Tibial nerve (tissue), 4 donors: ENCODE measurements around the gene GSN. TPM values are rescaled to one million over a fixed set of nuclear protein-coding genes. Genes with fewer than 3 reads are reported as not detected.

ENCODE experiments used
- DNase-seq, 2 donors: peaks; one replicate each; pipeline ENCODE4 v3.0.0-alpha.2; 2019; ENCODE audit warnings: low spot score in 2 of 2
- H3K27ac ChIP-seq, 4 donors: fragments of 200-600 bp; sonication (generic) in 3 of 4; one replicate each; pipeline ENCODE4 v1.5.1; 2017 to 2019; ENCODE audit warnings: mild to moderate bottlenecking in 1 of 4
- H3K27me3 ChIP-seq, 2 donors: fragments of 200-600 bp; sonication (generic) in 1 of 2; one replicate each; pipeline versions ENCODE4 v1.5.1 to v1.6.0; 2017 to 2019
- H3K36me3 ChIP-seq, 3 donors: fragments of 200-600 bp; sonication (generic); one replicate each; pipeline ENCODE4 v1.5.1; 2018 to 2019
- H3K4me1 ChIP-seq, 4 donors: fragments of 200-600 bp; sonication (generic) in 3 of 4; one replicate each; pipeline ENCODE4 v1.5.1; 2017 to 2019
- H3K4me3 ChIP-seq, 4 donors: fragments of 200-600 bp; sonication (generic) in 3 of 4; one replicate each; pipeline ENCODE4 v1.5.1; 2017 to 2019; ENCODE audit warnings: mild to moderate bottlenecking in 1 of 4, moderate library complexity in 1 of 4
- H3K9me3 ChIP-seq, 4 donors: fragments of 200-600 bp; sonication (generic) in 3 of 4; one replicate each; pipeline ENCODE4 v1.5.1; 2017 to 2019
- CTCF ChIP-seq, 5 experiments: fragments of 200-600 bp in 3 of 5; fragments of 450-650 bp in 2 of 5; sonication (generic) in 3 of 5; IDR thresholded peaks; one replicate each; pipeline ENCODE4 v1.5.1; 2016 to 2019; ENCODE audit warnings: antibody characterized with exemption in 5 of 5, mild to moderate bottlenecking in 3 of 5, moderate library complexity in 2 of 5
- EP300 ChIP-seq, 2 donors: sonication (generic); formaldehyde crosslinking; IDR thresholded peaks; one replicate each; pipeline ENCODE4 v1.6.1; 2017; ENCODE audit warnings: antibody characterized with exemption in 2 of 2, mild to moderate bottlenecking in 1 of 2
- POLR2A ChIP-seq, 2 donors: fragments of 450-650 bp; IDR thresholded peaks; one replicate each; pipeline ENCODE4 v1.6.1; 2017; ENCODE audit warnings: antibody characterized with exemption in 2 of 2, mild to moderate bottlenecking in 2 of 2, moderate library complexity in 2 of 2
- WGBS, 2 donors: methylation state at CpG; one replicate each; pipeline ENCODE4 v1.1.5; 2018; 5-methylcytosine and 5-hydroxymethylcytosine counted together
- total RNA-seq, 4 donors: library from RNA; depleted of rRNA; stranded (reverse); fragments of >200 nt; gene quantifications; one replicate each; pipeline ENCODE4 v1.1.0, GENCODE V29; 2016

Gene GSN
- total RNA-seq, 4 donors from 2014 or later = 1,899 to 6,678 (median 4,539) TPM

GRCh38 chr9:121373011-121373729 is 105.2 kb downstream of the GSN start:
- Histone ChIP-seq H3K36me3 (no peaks in the 10 kb centered on the region), H3K4me1 (peaks cover 0 to 50% (median 16%) of the 10 kb centered on the region in 4 donors), H3K27ac (peak overlapping the region; percentile 28 to 98 (median 76)), H3K9me3 (no peaks in the 10 kb centered on the region), H3K4me3 (no peak overlapping the region), H3K27me3 (no peaks in the 10 kb centered on the region)
- WGBS, 2 donors = 35 to 47% methylated on average over 5 of the region's 5 CpGs
- TF ChIP-seq EP300 (IDR thresholded peaks at IDR 0.05) (peak; percentile 33 to 59), CTCF (IDR thresholded peaks at IDR 0.05) (no peak)
- DNase-seq = no peak

GRCh38 chr9:121376214-121376830 is 108.4 kb downstream of the GSN start:
- WGBS, 2 donors = 79 to 83% methylated on average over 4 of the region's 4 CpGs
- TF ChIP-seq CTCF (IDR thresholded peaks at IDR 0.05) (peak in 4 of 5 experiments; percentile 37 to 64 (median 41)), POLR2A (IDR thresholded peaks at IDR 0.05) (no peak)

GRCh38 chr9:121380846-121381245 is 112.9 kb downstream of the GSN start:
- DNase-seq = no peak
- no peak overlapping the region for H3K4me3 ChIP-seq

More at GRCh38 chr9:121376214-121376830, 108.4 kb downstream of the GSN start:
- H3K27me3 ChIP-seq = no peaks in the 10 kb centered on the region
- H3K27ac ChIP-seq = no peak overlapping the region
- H3K4me1 ChIP-seq = peaks cover 0 to 33% (median 9%) of the 10 kb centered on the region in 4 donors
- no peak for DNase-seq
- no peaks in the 10 kb centered on the region for H3K9me3 ChIP-seq
- no peak overlapping the region for H3K4me3 ChIP-seq
- no peaks in the 10 kb centered on the region for H3K36me3 ChIP-seq

More at GRCh38 chr9:121380846-121381245, 112.9 kb downstream of the GSN start:
- H3K9me3 ChIP-seq = no peaks in the 10 kb centered on the region
- H3K4me1 ChIP-seq = peaks cover 0 to 3% (median 0%) of the 10 kb centered on the region in 4 donors
- H3K27me3 ChIP-seq = no peaks in the 10 kb centered on the region
- no peak overlapping the region for H3K27ac ChIP-seq
- no peaks in the 10 kb centered on the region for H3K36me3 ChIP-seq
- TF ChIP-seq CTCF (IDR thresholded peaks at IDR 0.05) = no peak

Other genes starting within 250 kb of the GSN start
- gene C5, start 217.9 kb upstream of the GSN start, total RNA-seq = 10 to 100 TPM; 18.9 to 33.0 (median 23.2) TPM
- gene CNTRL, start 193.2 kb upstream of the GSN start, total RNA-seq = 10 to 100 TPM; 23.4 to 32.7 (median 31.0) TPM
- 10 to 100 TPM; 36.3 to 45.4 (median 40.6) TPM for gene RAB14, start 66.3 kb upstream of the GSN start, total RNA-seq
- gene STOM, start 102.1 kb downstream of the GSN start, total RNA-seq = 100 to 1,000 TPM; 164 to 310 (median 232) TPM
- 10 to 100 TPM in 2 of 4 donors, 1 to 10 TPM in 2; 6.5 to 15.5 (median 10.3) TPM for gene GGTA1, start 231.7 kb downstream of the GSN start, total RNA-seq